ENCODE results near the gene ADGRB2. TPM values are rescaled to one million over a fixed set of nuclear protein-coding genes. Genes with fewer than 3 reads are reported as not detected.

The ADGRB2 gene
- total RNA-seq, 3 donors from 2014 or later, result 0.18 to 0.68 (median 0.65) TPM

DNA sequence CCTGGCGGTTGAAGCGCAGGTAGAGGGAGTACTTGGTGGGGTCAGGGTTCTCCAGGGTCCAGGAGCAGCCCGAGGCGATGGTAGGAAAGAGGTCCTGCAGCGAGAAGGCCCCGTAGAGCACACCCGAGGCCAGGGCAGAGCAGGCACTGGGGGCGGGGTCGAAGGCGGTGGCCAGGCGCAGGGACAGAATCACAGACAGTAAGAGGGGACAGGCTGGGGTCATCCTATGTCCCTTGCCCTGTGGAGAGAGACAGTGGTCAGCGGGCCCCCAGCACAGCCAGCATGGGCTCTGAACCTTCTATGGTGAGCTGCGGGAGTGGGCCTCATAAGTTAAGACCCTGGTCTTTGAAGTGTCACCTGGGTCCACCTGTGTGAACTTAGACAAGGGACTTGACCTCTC is 7.6 kb downstream of the ADGRB2 start:
- H3K4me1 Mint-ChIP-seq (ENCODE audit: low read depth), result peaks cover 13% of the 10 kb centered on the region

GRCh38 chr1:31755850-31756492 is 8.2 kb downstream of the ADGRB2 start:
- peaks cover 15% of the 10 kb centered on the region for H3K4me1 Mint-ChIP-seq (ENCODE audit: low read depth)
- H3K36me3 Mint-ChIP-seq (ENCODE audit: insufficient read depth), result no peaks in the 10 kb centered on the region
- H3K9me3 Mint-ChIP-seq, result no peaks in the 10 kb centered on the region
- H3K4me3 Mint-ChIP-seq, result no peak overlapping the region
- DNase-seq (no peak), ATAC-seq (no peak)
- no peaks in the 10 kb centered on the region for H3K27me3 Mint-ChIP-seq (ENCODE audit: low read depth)

More for the DNA sequence above, 7.6 kb downstream of the ADGRB2 start:
- Mint-ChIP-seq H3K27me3 (ENCODE audit: low read depth) (no peaks in the 10 kb centered on the region), H3K9me3 (no peaks in the 10 kb centered on the region), H3K4me3 (no peak overlapping the region), H3K36me3 (ENCODE audit: insufficient read depth) (no peaks in the 10 kb centered on the region)
- DNase-seq, result no peak
- ATAC-seq, result no peak

GRCh38 chr1:31755197-31755611 is 8.9 kb downstream of the ADGRB2 start:
- Mint-ChIP-seq H3K27me3 (ENCODE audit: low read depth) (peaks cover 4% of the 10 kb centered on the region), H3K4me3 (peak overlapping the region; percentile 11), H3K9me3 (no peaks in the 10 kb centered on the region), H3K36me3 (ENCODE audit: insufficient read depth) (no peaks in the 10 kb centered on the region), H3K4me1 (ENCODE audit: low read depth) (peaks cover 22% of the 10 kb centered on the region)
- no peak for DNase-seq
- ATAC-seq, result no peak

DNA sequence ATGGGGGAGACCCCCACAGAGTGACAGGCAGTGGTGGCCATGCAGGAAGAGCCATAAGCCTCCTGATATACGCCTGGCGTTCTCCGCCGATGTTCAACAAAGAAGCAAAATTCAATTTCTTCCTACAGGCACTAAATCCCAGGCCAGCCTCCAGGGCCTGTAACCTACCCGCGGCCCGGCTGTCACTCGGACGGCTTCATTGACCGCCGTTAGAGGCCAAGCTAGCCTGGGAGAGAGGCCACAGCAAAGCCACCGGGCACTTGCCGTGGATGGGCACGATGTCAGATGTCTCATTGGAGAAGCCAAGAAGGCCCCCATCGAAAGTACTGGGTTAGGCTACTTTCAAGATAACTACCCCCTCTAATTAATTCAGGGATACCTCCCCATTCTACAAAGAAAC is 9.7 kb downstream of the ADGRB2 start:
- Mint-ChIP-seq H3K4me3 (no peak overlapping the region), H3K36me3 (ENCODE audit: insufficient read depth) (no peaks in the 10 kb centered on the region), H3K9me3 (no peaks in the 10 kb centered on the region), H3K27me3 (ENCODE audit: low read depth) (peaks cover 7% of the 10 kb centered on the region), H3K4me1 (ENCODE audit: low read depth) (peaks cover 23% of the 10 kb centered on the region)
- no peak for ATAC-seq
- no peak for DNase-seq

DNA sequence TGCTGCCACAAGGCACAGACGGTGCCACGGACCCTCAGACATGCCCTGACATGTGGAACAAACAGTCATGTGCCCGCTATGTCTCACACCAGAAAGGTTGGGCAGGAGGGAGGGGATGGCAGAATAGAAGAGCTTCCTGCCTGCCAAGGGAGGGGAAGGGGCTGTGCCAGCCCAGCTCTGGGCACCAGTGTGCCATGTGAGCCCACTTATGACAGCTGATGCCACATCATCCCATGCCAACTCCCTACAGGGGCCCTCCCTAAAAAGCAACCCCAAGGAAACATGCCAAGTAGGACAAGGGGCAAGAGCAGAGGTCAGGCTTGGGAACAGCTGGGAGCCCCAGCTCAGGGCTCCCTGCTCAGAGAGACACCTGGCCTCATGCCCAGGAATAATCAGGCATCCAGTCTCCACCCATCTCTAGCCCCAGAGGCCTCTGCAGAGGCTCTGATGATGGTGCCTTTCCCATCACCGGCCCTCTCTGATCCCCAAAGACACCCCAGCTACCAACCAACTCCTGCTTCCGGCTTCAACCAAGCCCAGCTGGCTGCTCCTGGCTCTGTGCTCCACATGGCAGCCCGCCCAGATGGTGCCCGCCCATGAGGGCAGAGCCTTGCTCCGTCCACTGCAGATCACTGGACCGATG is 10.3 kb downstream of the ADGRB2 start:
- no peaks in the 10 kb centered on the region for H3K9me3 Mint-ChIP-seq
- no peaks in the 10 kb centered on the region for H3K36me3 Mint-ChIP-seq (ENCODE audit: insufficient read depth)
- peaks cover 23% of the 10 kb centered on the region for H3K4me1 Mint-ChIP-seq (ENCODE audit: low read depth)
- no peak for DNase-seq
- H3K4me3 Mint-ChIP-seq, result no peak overlapping the region
- peaks cover 7% of the 10 kb centered on the region for H3K27me3 Mint-ChIP-seq (ENCODE audit: low read depth)
- no peak for ATAC-seq

DNA sequence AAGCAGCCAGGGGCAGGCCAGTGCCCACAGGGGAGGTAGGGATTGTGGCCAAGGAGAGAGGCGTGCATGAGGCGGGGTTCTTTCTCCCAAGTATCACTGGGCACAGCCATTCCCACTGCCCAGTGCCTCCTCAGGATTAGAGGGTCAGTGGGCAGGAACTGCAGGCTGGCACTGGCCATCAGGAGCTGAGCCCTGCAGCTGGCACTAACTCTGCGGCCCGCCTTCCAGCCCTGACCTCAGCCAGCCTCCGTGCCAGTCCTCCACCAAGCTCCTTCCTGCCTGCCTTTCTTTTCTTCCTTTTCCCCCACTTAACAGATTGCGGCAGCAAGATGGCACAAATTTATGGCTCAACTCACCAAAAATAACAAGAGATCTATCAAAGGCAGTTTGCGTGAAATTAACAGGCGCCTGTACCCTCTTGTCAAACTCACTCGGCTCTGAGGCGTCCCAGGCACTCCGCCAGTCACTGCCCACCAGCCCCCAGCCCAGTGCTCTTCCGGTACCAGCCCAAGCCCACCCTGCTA is 11.1 kb downstream of the ADGRB2 start:
- peaks cover 7% of the 10 kb centered on the region for H3K27me3 Mint-ChIP-seq (ENCODE audit: low read depth)
- H3K9me3 Mint-ChIP-seq, result no peaks in the 10 kb centered on the region
- no peaks in the 10 kb centered on the region for H3K36me3 Mint-ChIP-seq (ENCODE audit: insufficient read depth)
- ATAC-seq (no peak), DNase-seq (no peak)
- H3K4me3 Mint-ChIP-seq, result no peak overlapping the region
- H3K4me1 Mint-ChIP-seq (ENCODE audit: low read depth), result peaks cover 23% of the 10 kb centered on the region

DNA sequence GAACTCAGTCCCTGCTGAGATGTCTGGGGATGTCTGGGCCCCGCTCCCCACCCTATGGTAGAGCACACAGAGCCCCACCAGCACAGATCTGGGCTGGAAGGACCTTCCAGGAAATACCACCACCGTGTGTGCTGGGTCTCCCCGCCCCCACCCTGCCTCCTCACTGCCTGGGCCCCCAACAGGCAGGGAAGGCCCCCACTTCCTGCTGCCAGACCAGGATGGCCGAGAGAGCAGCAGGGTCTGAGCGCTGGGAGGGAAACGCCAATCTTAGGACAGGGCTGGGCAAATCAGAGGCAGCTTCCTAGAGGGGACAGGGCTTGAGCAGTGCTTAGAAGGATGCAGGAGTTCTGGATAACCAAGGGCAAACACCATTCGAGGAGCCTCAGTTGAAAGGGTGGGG is 11.9 kb downstream of the ADGRB2 start:
- H3K4me3 Mint-ChIP-seq, result no peak overlapping the region
- peaks cover 7% of the 10 kb centered on the region for H3K27me3 Mint-ChIP-seq (ENCODE audit: low read depth)
- no peaks in the 10 kb centered on the region for H3K9me3 Mint-ChIP-seq
- no peak for DNase-seq
- H3K36me3 Mint-ChIP-seq (ENCODE audit: insufficient read depth), result no peaks in the 10 kb centered on the region
- H3K4me1 Mint-ChIP-seq (ENCODE audit: low read depth), result peaks cover 28% of the 10 kb centered on the region
- ATAC-seq, result no peak

- H3K36me3 Mint-ChIP-seq (ENCODE audit: insufficient read depth), result no peaks in the 10 kb centered on the region
- H3K4me3 Mint-ChIP-seq, result no peak overlapping the region
- no peak for ATAC-seq
Observed at GRCh38 chr1:31751822-31752241, 12.3 kb downstream of the ADGRB2 start.

GRCh38 chr1:31750858-31751510 is 13.2 kb downstream of the ADGRB2 start:
- H3K36me3 Mint-ChIP-seq (ENCODE audit: insufficient read depth), result no peaks in the 10 kb centered on the region
- H3K9me3 Mint-ChIP-seq, result no peaks in the 10 kb centered on the region
- ATAC-seq (peak; percentile 52 to 62), DNase-seq (no peak)
- H3K27me3 Mint-ChIP-seq (ENCODE audit: low read depth), result peaks cover 7% of the 10 kb centered on the region
- H3K4me1 Mint-ChIP-seq (ENCODE audit: low read depth), result peaks cover 36% of the 10 kb centered on the region
- no peak overlapping the region for H3K4me3 Mint-ChIP-seq

More at GRCh38 chr1:31751822-31752241, 12.3 kb downstream of the ADGRB2 start:
- no peaks in the 10 kb centered on the region for H3K9me3 Mint-ChIP-seq
- H3K27me3 Mint-ChIP-seq (ENCODE audit: low read depth), result peaks cover 7% of the 10 kb centered on the region
- H3K4me1 Mint-ChIP-seq (ENCODE audit: low read depth), result peaks cover 32% of the 10 kb centered on the region
- no peak for DNase-seq

DNA sequence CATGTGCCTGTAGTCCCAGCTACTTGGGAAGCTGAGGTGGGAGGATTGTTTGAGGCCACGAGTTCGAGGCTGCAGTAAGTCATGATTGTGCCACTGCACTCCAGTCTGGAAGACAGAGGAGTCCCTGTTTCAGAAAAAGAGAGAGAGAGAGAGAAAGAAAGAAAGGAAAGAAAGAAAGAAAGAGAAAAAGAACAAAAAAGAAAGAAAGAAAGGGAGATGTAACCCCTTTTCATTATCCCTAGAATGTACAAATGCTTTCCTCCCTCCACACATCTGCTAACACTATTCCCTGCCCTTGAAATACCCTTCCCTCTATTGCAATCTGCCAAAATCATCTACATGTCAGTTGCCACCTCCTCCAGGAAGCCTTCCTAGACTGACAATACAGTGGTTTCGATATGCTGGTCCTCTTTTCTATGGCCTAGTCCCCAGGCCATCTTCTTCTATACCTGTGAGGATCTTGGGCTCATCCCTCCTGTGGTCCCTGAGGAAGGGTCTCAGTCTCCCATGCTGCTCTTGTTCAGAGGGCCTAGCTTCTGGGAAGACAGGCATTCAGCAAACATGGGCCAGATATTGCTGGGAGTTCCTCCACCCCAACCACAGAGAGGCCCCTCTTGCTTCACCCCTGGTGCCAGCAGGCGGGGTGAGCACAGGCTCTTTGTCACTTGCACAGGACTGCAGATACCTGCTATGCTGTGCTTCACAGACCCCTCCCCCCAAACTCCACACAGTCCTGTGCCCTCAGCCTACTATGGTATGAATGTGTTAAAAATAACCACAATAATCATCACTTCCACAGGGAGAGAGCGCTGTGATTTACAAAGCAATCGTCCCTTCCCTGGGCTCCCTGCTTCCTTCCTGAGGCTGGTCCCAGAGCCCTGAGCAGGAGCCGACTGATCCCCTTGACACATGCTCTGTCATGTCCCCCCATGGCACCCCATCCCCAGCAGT is 14.1 kb downstream of the ADGRB2 start:
- DNase-seq (no peak), ATAC-seq (no peak)
- H3K4me1 Mint-ChIP-seq (ENCODE audit: low read depth), result peaks cover 36% of the 10 kb centered on the region
- H3K4me3 Mint-ChIP-seq, result no peak overlapping the region
- no peaks in the 10 kb centered on the region for H3K9me3 Mint-ChIP-seq
- H3K36me3 Mint-ChIP-seq (ENCODE audit: insufficient read depth), result no peaks in the 10 kb centered on the region
- H3K27me3 Mint-ChIP-seq (ENCODE audit: low read depth), result peaks cover 7% of the 10 kb centered on the region

GRCh38 chr1:31748365-31748764 is 15.8 kb downstream of the ADGRB2 start:
- no peaks in the 10 kb centered on the region for H3K36me3 Mint-ChIP-seq (ENCODE audit: insufficient read depth)
- H3K4me3 Mint-ChIP-seq, result no peak overlapping the region
- ATAC-seq (no peak), DNase-seq (no peak)
- H3K4me1 Mint-ChIP-seq (ENCODE audit: low read depth), result peaks cover 36% of the 10 kb centered on the region
- H3K9me3 Mint-ChIP-seq, result no peaks in the 10 kb centered on the region
- H3K27me3 Mint-ChIP-seq (ENCODE audit: low read depth), result peaks cover 7% of the 10 kb centered on the region

- no peaks in the 10 kb centered on the region for H3K36me3 Mint-ChIP-seq (ENCODE audit: insufficient read depth)
- peaks cover 7% of the 10 kb centered on the region for H3K27me3 Mint-ChIP-seq (ENCODE audit: low read depth)
- ATAC-seq, result no peak
- no peak overlapping the region for H3K4me3 Mint-ChIP-seq
- H3K9me3 Mint-ChIP-seq, result no peaks in the 10 kb centered on the region
- DNase-seq, result no peak
- H3K4me1 Mint-ChIP-seq (ENCODE audit: low read depth), result peaks cover 34% of the 10 kb centered on the region
Observed at GRCh38 chr1:31747304-31747703, 16.8 kb downstream of the ADGRB2 start.

GRCh38 chr1:31746687-31747086 is 17.5 kb downstream of the ADGRB2 start:
- Mint-ChIP-seq H3K4me1 (ENCODE audit: low read depth) (peaks cover 28% of the 10 kb centered on the region), H3K36me3 (ENCODE audit: insufficient read depth) (no peaks in the 10 kb centered on the region), H3K9me3 (no peaks in the 10 kb centered on the region), H3K27me3 (ENCODE audit: low read depth) (peaks cover 7% of the 10 kb centered on the region), H3K4me3 (no peak overlapping the region)
- DNase-seq (no peak), ATAC-seq (no peak)
